Measurements from ENCODE around the gene GAREM2. TPM values are rescaled to one million over a fixed set of nuclear protein-coding genes. Genes with fewer than 3 reads are reported as not detected.

GAREM2 gene
- polyA plus RNA-seq, 2 of the 4 experiments (the other 2 are of a cell fraction): 5.1 to 5.9 TPM

- ATAC-seq: no peak
- H3K4me1 ChIP-seq: no peaks in the 10 kb centered on the region
- H3K9me3 ChIP-seq: peaks cover 17% of the 10 kb centered on the region
- ChIA-PET POLR2A (no interaction called here), CTCF (interaction anchor here (1.1 to 9.0 kb wide), 2 partner anchors 15 to 102 kb away, joined by 3 to 44 read pairs; partner anchors contain the start of genes HADHA and HADHB)
- FAIRE-seq: no peak
- WGBS (ENCODE audit: missing lambda C conversion rate): 99% methylated on average over 3 of the region's 3 CpGs
- no peak for DNase-seq (ENCODE audit: low read depth in 1 of 2, low spot score in 1 of 2)
- TF ChIP-seq PHF8 (IDR thresholded peaks at IDR 0.05; ENCODE audit: borderline replicate concordance, low read depth) (no peak), HOXB13 (CRISPR knock-in tag; IDR thresholded peaks at IDR 0.05; ENCODE audit: low read depth) (no peak), EHF (CRISPR knock-in tag; IDR thresholded peaks at IDR 0.05) (no peak), HEYL (CRISPR knock-in tag; IDR thresholded peaks at IDR 0.05) (no peak), RAD21 (conservative IDR thresholded peaks at IDR 0.05 in 1 of 2, IDR thresholded peaks at IDR 0.05 in 1 of 2) (no peak), NFE2L2 (conservative IDR thresholded peaks at IDR 0.05; ENCODE audit: low read length) (no peak), MAZ (IDR thresholded peaks at IDR 0.05; ENCODE audit: borderline replicate concordance, low read depth, low read length) (no peak), CHD2 (IDR thresholded peaks at IDR 0.05; ENCODE audit: low read length, partially characterized antibody) (no peak), BCL3 (IDR thresholded peaks at IDR 0.05) (no peak), CEBPB (IDR thresholded peaks at IDR 0.05) (no peak), POLR2A (IDR thresholded peaks at IDR 0.05; ENCODE audit: low read length) (no peak), EP300 (IDR thresholded peaks at IDR 0.05) (no peak), RARB (CRISPR knock-in tag; IDR thresholded peaks at IDR 0.05) (no peak), POLR2AphosphoS2 (conservative IDR thresholded peaks at IDR 0.05; ENCODE audit: low read length) (no peak), SMC3 (IDR thresholded peaks at IDR 0.05) (no peak), NR3C1 (IDR thresholded peaks at IDR 0.05) (no peak), CTCF (IDR thresholded peaks at IDR 0.05) (no peak), ZC3H11A (IDR thresholded peaks at IDR 0.05) (no peak)
- H3K4me2 ChIP-seq: no peak overlapping the region
- no peak overlapping the region for H3K27ac ChIP-seq
- H3K4me3 ChIP-seq: no peak overlapping the region
Measured at GRCh38 chr2:26229595-26229994, 56.7 kb downstream of the GAREM2 start.

- WGBS (ENCODE audit: missing lambda C conversion rate): 96% methylated on average over 2 of the region's 2 CpGs
- Histone ChIP-seq H3K9me3 (peaks cover 17% of the 10 kb centered on the region), H3K4me1 (no peaks in the 10 kb centered on the region), H3K4me2 (no peak overlapping the region), H3K27ac (no peak overlapping the region), H3K4me3 (no peak overlapping the region)
- TF ChIP-seq HEYL (CRISPR knock-in tag; IDR thresholded peaks at IDR 0.05) (no peak), ZNF302 (CRISPR knock-in tag; IDR thresholded peaks at IDR 0.05) (no peak), MAZ (IDR thresholded peaks at IDR 0.05; ENCODE audit: borderline replicate concordance, low read depth, low read length) (no peak), CBX2 (IDR thresholded peaks at IDR 0.05; ENCODE audit: borderline replicate concordance, low read depth) (no peak), CEBPB (IDR thresholded peaks at IDR 0.05) (no peak), MAFK (IDR thresholded peaks at IDR 0.05; ENCODE audit: partially characterized antibody) (no peak), KDM5A (IDR thresholded peaks at IDR 0.05) (no peak), ZSCAN20 (CRISPR knock-in tag; IDR thresholded peaks at IDR 0.05) (no peak), NPAS2 (CRISPR knock-in tag; IDR thresholded peaks at IDR 0.05; ENCODE audit: borderline replicate concordance) (no peak), CHD4 (IDR thresholded peaks at IDR 0.05; ENCODE audit: borderline replicate concordance) (no peak), BHLHE40 (IDR thresholded peaks at IDR 0.05; ENCODE audit: low read depth, low read length) (no peak), EHF (CRISPR knock-in tag; IDR thresholded peaks at IDR 0.05) (no peak), ZC3H11A (IDR thresholded peaks at IDR 0.05) (no peak), PHF8 (IDR thresholded peaks at IDR 0.05; ENCODE audit: borderline replicate concordance, low read depth) (no peak), HOXA7 (CRISPR knock-in tag; IDR thresholded peaks at IDR 0.05) (no peak)
- DNase-seq (ENCODE audit: low read depth in 1 of 2, low spot score in 1 of 2) (no peak), ATAC-seq (no peak), FAIRE-seq (no peak)
- POLR2A ChIA-PET: no interaction called here
- CTCF ChIA-PET: interaction anchor here (0.7 to 9.0 kb wide), 7 partner anchors 14 to 347 kb away, joined by 3 to 44 read pairs (median 3); partner anchors contain the start of genes HADHA and HADHB
Measured at GRCh38 chr2:26230806-26231205, 57.9 kb downstream of the GAREM2 start.

Data from A549 (cell line).